Keratinocyte (primary cell): Measurements from ENCODE around the gene ANKRD36.
"Not testable (repeated sequence)": the region's sequence is repeated elsewhere in the genome, so short reads cannot be mapped to it uniquely, and the experiment has no call there.

Experiments
- EZH2 ChIP-seq: IDR thresholded peaks from one replicate; pipeline ENCODE4 v1.6.1; 2012; ENCODE audit warnings: inconsistent platforms, mild to moderate bottlenecking, low read length, moderate library complexity
- TF ChIP-seq, protein P1 (sequence below), 3 experiments: IDR thresholded peaks in 1 of 3; conservative IDR thresholded peaks in 1 of 3; optimal IDR thresholded peaks in 1 of 3; 2 replicates in 2 of 3; 3 replicates in 1 of 3; pipeline versions ENCODE3 to v1.5.1; 2011; ENCODE audit warnings: low read length in 3 of 3, mild to moderate bottlenecking in 3 of 3, moderate library complexity in 2 of 3, control low read depth in 1 of 3, inconsistent platforms in 1 of 3; ENCODE audit not compliant: insufficient read depth in 2 of 3; ENCODE audit errors: extremely low read depth in 1 of 3

DNA sequence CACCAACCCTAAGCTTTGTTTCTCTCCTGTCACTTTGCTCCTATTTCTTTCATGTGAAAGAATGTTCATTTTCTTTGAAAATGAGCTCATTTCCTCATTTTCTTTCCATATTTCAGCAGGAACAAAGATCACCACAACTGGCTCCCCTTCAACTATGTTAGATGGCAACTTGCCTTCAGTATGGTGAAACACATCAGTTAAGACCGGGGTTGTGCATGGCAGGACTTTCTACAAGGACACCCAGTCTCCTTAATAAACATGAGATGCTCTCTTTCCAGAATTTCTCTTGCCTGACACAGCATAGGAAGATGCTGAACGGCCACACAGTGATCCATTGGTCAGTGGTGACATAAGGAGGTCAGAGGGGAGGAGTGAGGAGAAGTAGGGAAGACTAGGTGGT lies 172.2 kb downstream of the ANKRD36 start:
- TF ChIP-seq, protein P1, sequence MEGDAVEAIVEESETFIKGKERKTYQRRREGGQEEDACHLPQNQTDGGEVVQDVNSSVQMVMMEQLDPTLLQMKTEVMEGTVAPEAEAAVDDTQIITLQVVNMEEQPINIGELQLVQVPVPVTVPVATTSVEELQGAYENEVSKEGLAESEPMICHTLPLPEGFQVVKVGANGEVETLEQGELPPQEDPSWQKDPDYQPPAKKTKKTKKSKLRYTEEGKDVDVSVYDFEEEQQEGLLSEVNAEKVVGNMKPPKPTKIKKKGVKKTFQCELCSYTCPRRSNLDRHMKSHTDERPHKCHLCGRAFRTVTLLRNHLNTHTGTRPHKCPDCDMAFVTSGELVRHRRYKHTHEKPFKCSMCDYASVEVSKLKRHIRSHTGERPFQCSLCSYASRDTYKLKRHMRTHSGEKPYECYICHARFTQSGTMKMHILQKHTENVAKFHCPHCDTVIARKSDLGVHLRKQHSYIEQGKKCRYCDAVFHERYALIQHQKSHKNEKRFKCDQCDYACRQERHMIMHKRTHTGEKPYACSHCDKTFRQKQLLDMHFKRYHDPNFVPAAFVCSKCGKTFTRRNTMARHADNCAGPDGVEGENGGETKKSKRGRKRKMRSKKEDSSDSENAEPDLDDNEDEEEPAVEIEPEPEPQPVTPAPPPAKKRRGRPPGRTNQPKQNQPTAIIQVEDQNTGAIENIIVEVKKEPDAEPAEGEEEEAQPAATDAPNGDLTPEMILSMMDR (optimal IDR thresholded peaks at IDR 0.05 in 1 of 3, IDR thresholded peaks at IDR 0.05 in 1 of 3, conservative IDR thresholded peaks at IDR 0.05 in 1 of 3; ENCODE audit: extremely low read depth in 1 of 3, insufficient read depth in 2 of 3, low read length in 3 of 3) = not testable (repeated sequence)
- not testable (repeated sequence) for TF ChIP-seq EZH2
